HG03025 (cell line): ENCODE results near the gene BSPRY.
A peak's percentile ranks its signal among the peaks of the same experiment; 100 is the strongest.
"Not testable (repeated sequence)": the region's sequence is repeated elsewhere in the genome, so short reads cannot be mapped to it uniquely, and the experiment has no call there.

Source experiments
- ATAC-seq: cut with Tn5 transposase; IDR thresholded peaks from one replicate; pipeline ENCODE4 v1.9.1; 2021; ENCODE audit warnings: mild to moderate bottlenecking, moderate library complexity; ENCODE audit not compliant: unreplicated experiment, low FRiP score

Gene BSPRY

DNA sequence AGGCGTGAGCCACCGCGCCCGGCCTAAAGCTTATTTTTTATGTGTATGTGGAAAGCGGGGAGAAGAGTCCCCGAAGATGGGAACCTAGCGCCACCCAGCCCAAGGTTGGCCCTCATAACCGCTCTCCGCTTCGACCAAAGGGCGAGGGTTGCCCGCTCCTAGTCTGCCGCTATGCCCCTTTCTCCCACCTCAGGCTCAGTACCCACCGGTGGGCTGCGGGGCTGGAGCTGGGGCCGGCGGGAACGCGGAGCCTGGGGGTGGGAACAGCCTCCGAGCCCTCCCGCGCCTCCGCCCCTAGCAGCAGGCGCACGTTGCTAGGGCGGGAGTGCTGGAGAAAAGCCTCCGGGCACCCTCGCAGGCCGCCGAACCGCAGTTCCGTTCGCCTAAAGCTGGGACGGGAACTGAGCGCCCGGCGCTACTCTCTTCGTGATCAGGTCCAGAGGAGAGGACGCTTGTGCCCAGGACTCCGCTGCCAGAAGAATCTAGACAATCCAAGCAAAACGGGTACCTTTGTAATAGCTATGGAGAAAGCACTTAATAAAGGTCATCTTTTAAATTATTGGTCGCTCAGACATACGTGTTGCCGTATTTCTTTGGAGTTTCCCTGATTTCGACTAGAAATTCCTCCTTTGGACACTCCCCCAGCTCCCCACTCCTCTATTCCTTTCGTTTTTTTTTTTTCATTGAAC, 9.2 kb upstream of the BSPRY start, which contains the start of gene WDR31:
WDR31 (minus strand) TSS at position 265 of the 689 bp plus-strand sequence. CDS start 8,253 bp downstream, outside the sequence.
- ATAC-seq, result peak; percentile 93

- ATAC-seq, result no peak
Measured at GRCh38 chr9:113341712-113342410, 7.5 kb upstream of the BSPRY start.

- no peak for ATAC-seq
Measured at GRCh38 chr9:113343732-113344231, 5.6 kb upstream of the BSPRY start.

GRCh38 chr9:113345190-113345589, 4.2 kb upstream of the BSPRY start:
- ATAC-seq, result no peak

DNA sequence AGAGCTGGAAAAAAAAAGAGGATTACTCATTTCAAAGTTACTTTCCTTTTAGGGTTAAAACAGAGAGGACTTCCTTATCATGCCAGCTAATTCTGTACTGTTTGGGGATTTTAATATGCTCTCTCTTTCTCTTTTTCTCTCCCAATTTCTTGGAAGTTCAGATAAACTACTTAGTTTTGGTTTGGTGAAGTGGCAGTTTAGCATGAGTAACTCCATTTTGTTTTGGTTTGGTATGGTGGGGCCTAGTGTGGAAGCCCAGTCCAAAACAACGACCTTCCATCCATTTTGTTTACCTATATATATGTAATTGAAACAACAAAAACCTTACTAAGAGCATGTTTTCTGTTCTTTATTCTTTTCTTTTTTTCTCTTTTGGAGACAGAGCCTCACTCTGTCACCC, 3.7 kb upstream of the BSPRY start:
- ATAC-seq, result no peak

DNA sequence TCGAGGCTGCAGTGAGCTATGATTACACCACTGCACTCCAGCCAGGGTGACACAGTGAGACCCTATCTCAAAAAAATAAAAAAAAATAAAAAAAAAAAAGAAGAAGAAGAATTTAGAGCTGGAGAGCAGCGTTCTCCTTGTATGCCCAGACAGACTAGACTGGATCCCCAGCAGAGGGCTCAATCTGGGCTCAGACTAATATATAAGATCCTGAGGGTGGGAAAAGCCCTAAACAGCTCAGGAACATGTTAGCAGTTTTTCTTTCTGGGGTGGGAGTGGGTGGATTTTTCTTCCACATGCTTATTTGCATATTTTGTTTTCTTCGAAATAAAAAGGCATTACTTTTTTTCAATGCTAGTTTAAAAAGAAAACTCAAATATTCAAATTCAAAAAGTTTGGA, 904 bp upstream of the BSPRY start:
- ATAC-seq, result no peak

- no peak for ATAC-seq
Measured at GRCh38 chr9:113349066-113349444, 286 bp upstream of the BSPRY start.

GRCh38 chr9:113350107-113350661, 843 bp downstream of the BSPRY start:
- ATAC-seq, result peak; percentile 16

DNA sequence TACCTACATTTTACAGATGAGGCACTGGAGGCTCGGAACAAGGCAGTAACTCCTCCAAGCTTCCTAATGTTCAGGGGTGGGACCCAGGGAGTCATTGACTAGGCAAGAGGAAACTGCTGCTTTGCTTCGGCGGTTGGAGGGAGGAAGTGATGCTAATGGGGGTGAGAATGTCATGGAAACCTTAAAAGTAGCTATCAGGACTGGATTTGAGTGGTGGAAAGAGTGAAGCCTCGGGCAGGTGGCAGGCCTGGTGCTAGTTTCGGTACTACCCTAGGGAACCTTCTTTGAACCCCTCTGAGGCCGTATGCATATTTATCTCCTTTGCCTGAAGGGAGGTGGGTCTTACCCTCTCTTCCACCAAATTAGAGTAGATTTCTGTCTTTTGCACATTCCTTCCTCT, 1.6 kb downstream of the BSPRY start:
- no peak for ATAC-seq

DNA sequence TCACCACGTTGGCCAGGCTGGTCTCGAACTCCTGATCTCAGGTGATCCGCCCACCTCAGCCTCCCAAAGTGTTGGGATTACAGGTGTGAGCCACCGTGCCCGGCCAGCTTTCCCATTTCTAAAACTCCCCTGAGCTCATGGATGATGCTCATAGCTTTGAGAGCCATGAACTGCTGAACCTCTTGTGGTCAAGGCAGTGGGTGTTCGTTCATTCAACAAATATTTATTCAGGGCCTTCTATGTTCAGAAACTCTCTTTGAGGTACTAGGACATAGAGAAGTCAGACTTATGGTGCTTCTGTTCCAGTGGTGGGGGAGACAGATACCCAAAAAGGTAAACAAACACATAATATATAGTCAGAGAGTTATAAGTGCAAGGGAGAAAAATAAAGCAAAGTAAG, 2.7 kb downstream of the BSPRY start:
- no peak for ATAC-seq

- no peak for ATAC-seq
Measured at GRCh38 chr9:113352411-113352810, 3.1 kb downstream of the BSPRY start.

DNA sequence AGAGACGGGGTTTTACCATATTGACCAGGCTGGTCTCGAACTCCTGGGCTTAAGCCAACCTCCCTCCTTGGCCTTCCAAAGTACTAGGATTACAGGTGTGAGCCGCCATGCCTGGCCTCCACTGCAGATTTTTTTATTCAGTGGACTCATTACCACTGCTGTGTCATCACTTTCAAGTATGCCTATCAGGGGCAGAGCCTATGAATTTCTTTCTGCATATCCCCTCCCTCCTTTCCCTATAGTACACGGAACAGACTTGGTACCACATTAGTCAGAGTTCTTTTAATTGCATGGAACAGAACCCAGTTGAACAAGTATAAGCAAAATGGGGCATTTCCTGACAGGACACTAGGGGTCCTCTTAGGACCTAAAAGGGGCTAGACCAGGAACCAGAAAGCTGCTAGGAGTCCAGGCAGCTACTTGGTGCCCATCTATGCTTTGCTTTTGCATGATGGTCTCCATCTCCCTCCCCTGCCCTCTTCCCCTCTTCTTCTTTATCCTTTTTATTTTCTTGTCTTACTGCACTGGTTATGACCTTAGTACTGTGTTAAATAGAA, 5.8 kb downstream of the BSPRY start:
- ATAC-seq, result no peak

GRCh38 chr9:113356686-113357292, 7.4 kb downstream of the BSPRY start:
- ATAC-seq, result no peak

DNA sequence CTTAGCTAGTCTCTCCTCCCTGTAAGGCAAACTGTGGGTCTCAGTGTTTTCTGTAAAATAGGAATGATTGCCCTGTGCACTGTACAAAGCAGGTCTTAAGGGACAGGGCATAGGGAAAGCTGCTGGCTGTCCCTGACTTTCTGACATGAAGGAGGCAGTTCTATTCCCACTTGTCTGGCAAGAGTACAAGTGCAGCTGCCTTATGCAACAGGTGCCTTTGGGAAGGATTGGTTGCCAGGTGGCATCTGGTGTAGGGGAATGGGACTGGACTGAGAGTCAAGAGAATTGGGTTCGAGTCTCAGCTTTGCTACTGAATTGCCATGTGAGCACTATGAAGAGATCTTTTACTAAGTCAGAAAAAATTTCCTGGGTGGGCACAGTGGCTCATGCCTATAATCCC, 10.0 kb downstream of the BSPRY start:
- ATAC-seq, result no peak

GRCh38 chr9:113360242-113360842, 11.0 kb downstream of the BSPRY start:
- ATAC-seq, result no peak

- no peak for ATAC-seq
Measured at GRCh38 chr9:113361304-113362018, 12.1 kb downstream of the BSPRY start.

DNA sequence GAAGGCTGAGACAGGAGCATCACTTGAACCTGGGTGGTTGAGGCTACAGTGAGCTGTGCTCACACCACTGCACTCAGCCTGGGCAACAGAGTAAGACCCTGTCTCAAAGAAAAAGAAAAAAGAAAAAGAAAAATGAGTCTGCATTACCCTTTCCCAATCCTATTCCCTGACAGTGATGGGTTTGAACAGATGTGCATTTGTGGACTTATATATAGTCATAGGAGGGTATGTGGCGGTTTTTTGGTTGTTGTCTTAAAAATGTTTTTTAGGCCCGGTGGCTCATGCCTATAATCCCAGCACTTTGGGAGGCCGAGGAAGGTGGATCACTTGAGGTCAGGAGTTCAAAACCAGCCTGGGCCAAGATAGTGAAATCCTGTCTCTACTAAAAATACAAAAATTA, 14.0 kb downstream of the BSPRY start:
- ATAC-seq, result no peak

DNA sequence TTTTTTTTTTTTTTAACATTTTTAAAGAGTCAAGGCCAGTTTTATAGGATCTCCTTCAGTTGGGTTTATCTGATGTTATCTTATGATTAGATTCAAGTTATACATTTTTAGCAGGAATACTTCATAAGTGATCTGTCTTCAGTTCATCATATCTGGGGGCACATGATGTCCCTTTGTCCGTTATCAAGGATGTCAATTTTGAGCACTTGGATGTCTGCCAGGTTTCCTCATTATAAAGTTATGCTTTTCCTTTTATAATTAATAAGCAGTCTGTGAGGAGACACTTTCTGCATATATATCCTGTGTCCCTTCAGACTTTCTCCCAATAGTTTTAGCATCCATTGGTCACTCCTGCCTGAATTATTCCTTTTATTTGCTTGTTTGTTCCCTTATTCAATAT, 15.6 kb downstream of the BSPRY start:
- ATAC-seq, result no peak

GRCh38 chr9:113365652-113366051, 16.3 kb downstream of the BSPRY start:
- not testable (repeated sequence) for ATAC-seq
